ENCODE data around the gene PCSK1N.
"Not testable (repeated sequence)": the region's sequence is repeated elsewhere in the genome, so short reads cannot be mapped to it uniquely, and the experiment has no call there.

PCSK1N gene

GRCh38 chrX:48835524-48836329 lies at the start of gene PCSK1N:
TSS of gene PCSK1N (minus strand) at chrX:48835610. CDS start at chrX:48835532, 78 bp downstream.
- no peak for DNase-seq (ENCODE audit: low read depth)

- no peak for DNase-seq (ENCODE audit: low read depth)
Observed at GRCh38 chrX:48883729-48884128, 48.3 kb upstream of the PCSK1N start.

GRCh38 chrX:48876944-48877343 lies 41.5 kb upstream of the PCSK1N start:
- DNase-seq (ENCODE audit: low read depth), result not testable (repeated sequence)

- not testable (repeated sequence) for DNase-seq (ENCODE audit: low read depth)
Observed at GRCh38 chrX:48872017-48872416, 36.6 kb upstream of the PCSK1N start.

GRCh38 chrX:48864210-48864609 lies 28.8 kb upstream of the PCSK1N start:
- DNase-seq (ENCODE audit: low read depth), result no peak

- DNase-seq (ENCODE audit: low read depth), result no peak
Observed at GRCh38 chrX:48854898-48855297, 19.5 kb upstream of the PCSK1N start.

GRCh38 chrX:48854121-48854804 lies 18.9 kb upstream of the PCSK1N start:
- DNase-seq (ENCODE audit: low read depth), result not testable (repeated sequence)

- DNase-seq (ENCODE audit: low read depth), result not testable (repeated sequence)
Observed at GRCh38 chrX:48853494-48853893, 18.1 kb upstream of the PCSK1N start.

- no peak for DNase-seq (ENCODE audit: low read depth)
Observed at GRCh38 chrX:48852857-48853256, 17.4 kb upstream of the PCSK1N start.

GRCh38 chrX:48848847-48849246 lies 13.4 kb upstream of the PCSK1N start:
- no peak for DNase-seq (ENCODE audit: low read depth)

- DNase-seq (ENCODE audit: low read depth), result no peak
Observed at GRCh38 chrX:48839686-48840085, 4.3 kb upstream of the PCSK1N start.

GRCh38 chrX:48834383-48834709 lies 1.1 kb downstream of the PCSK1N start:
- no peak for DNase-seq (ENCODE audit: low read depth)

GRCh38 chrX:48833542-48834138 lies 1.8 kb downstream of the PCSK1N start:
- DNase-seq (ENCODE audit: low read depth), result no peak

- no peak for DNase-seq (ENCODE audit: low read depth)
Observed at GRCh38 chrX:48831909-48832291, 3.5 kb downstream of the PCSK1N start.

GRCh38 chrX:48831136-48831908 lies 4.1 kb downstream of the PCSK1N start:
- no peak for DNase-seq (ENCODE audit: low read depth)

GRCh38 chrX:48829016-48829735 lies 6.2 kb downstream of the PCSK1N start:
- no peak for DNase-seq (ENCODE audit: low read depth)

GRCh38 chrX:48827654-48827968 lies 7.8 kb downstream of the PCSK1N start:
- DNase-seq (ENCODE audit: low read depth), result no peak

- no peak for DNase-seq (ENCODE audit: low read depth)
Observed at GRCh38 chrX:48826876-48827653, 8.3 kb downstream of the PCSK1N start.

- DNase-seq (ENCODE audit: low read depth), result no peak
Observed at GRCh38 chrX:48826135-48826875, 9.1 kb downstream of the PCSK1N start, which contains the start of gene ERAS. TSS of gene ERAS (plus strand) at chrX:48826513. CDS start at chrX:48829124, 2,611 bp downstream.

- DNase-seq (ENCODE audit: low read depth), result no peak
Observed at GRCh38 chrX:48824066-48824465, 11.3 kb downstream of the PCSK1N start.

All from stimulated activated CD4-positive, alpha-beta T cell treated with anti-CD3 and anti-CD28 coated beads, Interleukin-2, amount 100 ng/mL, for 4 hours (primary cell).